Peyer's patch (tissue), 4 donors: Measurements from ENCODE around the gene TARDBP.

ENCODE experiments used
- CTCF ChIP-seq, 6 experiments: fragments of 450-650 bp in 4 of 6; fragments of 200-600 bp in 2 of 6; sonication (generic) in 1 of 6; IDR thresholded peaks; one replicate each; pipeline ENCODE4 v1.5.1; 2017 to 2019; ENCODE audit warnings: antibody characterized with exemption in 6 of 6, mild to moderate bottlenecking in 3 of 6, moderate library complexity in 1 of 6
- POLR2A ChIP-seq, 2 donors: fragments of 450-650 bp; IDR thresholded peaks; one replicate each; pipeline ENCODE4 v1.5.1; 2017; ENCODE audit warnings: antibody characterized with exemption in 2 of 2, mild to moderate bottlenecking in 2 of 2, moderate library complexity in 2 of 2

- peak; percentile 84 to 91 for TF ChIP-seq POLR2A (IDR thresholded peaks at IDR 0.05)
- peak in 1 of 6 experiments; percentile 8 for TF ChIP-seq CTCF (IDR thresholded peaks at IDR 0.05)
Observed at GRCh38 chr1:11012260-11013159, at the start of gene TARDBP.
